GM12872 (cell line): ENCODE results near the gene ADGRG1.

Source experiments
- CTCF ChIP-seq: IDR thresholded peaks from 3 replicates; pipeline ENCODE4 v1.5.1; 2011; ENCODE audit warnings: low read depth, mild to moderate bottlenecking, low read length, moderate library complexity; ENCODE audit not compliant: insufficient read depth

Gene ADGRG1

DNA sequence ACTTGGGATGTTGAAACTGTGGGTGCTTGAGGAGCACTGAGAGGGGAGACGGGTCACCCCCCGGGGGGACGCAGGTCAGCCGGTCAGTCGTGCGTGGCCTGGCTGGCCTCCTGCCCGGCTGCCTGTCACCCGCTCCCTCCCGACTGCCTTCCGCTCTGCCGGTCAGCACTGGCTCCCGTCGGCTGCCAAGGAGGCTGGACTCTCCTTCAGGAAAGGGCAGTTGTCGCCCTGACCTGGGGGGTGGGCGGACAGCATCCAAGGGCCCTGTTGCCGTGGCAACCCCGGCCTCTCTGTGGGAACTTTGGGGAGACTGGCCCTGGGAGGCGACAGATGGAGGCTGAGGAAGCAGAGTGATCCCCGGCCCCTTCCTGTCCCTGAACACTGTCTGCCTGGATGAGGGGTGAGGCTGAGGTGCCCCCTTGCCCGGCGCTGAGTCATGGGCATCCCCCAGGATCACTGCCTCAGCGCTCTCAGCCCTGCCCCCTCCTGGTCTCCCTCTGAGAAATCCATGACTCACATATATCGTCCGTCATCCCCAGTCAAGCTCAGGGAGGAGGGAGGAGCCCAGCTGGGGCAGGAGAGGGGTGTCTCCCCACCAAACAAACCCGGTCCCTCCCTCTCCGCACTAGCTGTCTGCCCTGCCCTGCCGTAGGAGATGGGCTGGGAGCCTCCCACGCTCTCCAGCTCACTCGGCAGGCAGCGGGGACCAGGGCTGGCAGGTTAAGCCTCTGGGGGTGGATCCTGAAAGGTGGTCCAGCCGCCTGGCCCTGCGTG lies at the start of gene ADGRG1:
Gene ADGRG1 (plus strand): TSS at position 623 of the 774 bp plus-strand sequence. CDS start 21,658 bp downstream, outside the sequence.
- no peak for TF ChIP-seq CTCF

DNA sequence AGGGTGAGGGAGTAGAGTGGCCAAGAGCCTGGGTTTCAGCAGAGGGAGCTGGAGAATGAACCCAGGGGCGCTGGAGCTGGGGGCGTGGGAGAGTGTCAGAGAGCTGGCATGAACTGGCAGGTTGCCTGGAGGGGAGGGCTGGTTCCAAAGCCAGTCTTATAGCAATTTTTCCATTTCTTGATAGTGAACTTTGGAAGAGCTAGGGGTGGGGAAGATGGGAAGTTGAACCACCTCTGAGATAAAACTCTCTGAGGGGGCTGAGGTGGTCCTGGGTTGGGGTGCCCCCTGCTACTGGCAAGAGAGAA lies 49.1 kb upstream of the ADGRG1 start:
- no peak for TF ChIP-seq CTCF

- no peak for TF ChIP-seq CTCF
These were observed 43.3 kb upstream of the ADGRG1 start for GRCh38 chr16:57585051-57585687.

DNA sequence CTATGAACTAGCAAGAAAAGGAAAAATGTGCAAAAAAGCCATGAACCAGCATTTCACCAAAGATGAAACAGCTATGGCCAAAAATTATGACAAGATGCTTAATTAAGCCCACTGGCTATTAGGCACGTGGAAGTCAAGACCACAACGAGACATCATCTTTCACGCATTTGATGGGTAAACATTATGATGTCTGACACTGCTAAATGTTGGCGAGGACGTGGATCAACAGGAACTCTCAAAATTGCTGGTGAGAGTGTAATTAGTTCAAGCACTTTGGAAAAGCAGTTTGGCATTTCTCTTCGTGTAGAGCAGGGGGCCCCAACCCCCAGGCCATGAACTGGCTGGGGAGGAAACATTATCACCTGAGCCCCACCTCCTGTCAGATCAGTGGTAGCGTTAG lies 39.6 kb upstream of the ADGRG1 start:
- TF ChIP-seq CTCF, result no peak

DNA sequence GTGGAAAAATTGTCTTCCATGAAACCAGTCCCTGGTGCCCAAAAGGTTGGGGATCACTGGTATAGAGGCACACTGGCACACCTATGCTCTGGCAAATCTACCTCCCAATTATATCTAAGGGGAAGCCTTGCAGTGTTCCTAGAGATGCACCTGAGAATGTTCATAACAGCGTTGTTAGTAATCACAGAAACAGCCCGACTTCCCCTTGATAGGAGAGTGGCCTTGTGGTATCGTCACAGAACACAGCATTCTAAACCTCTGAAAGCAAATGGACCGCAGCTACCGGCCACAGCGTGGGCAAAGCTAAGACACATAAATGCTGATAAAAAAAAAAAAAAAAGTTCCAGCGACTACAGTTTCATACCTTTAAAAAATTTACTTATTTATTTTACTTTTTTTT lies 39.1 kb upstream of the ADGRG1 start:
- no peak for TF ChIP-seq CTCF

GRCh38 chr16:57590654-57591085 lies 37.8 kb upstream of the ADGRG1 start:
- no peak for TF ChIP-seq CTCF

GRCh38 chr16:57591086-57591869 lies 37.2 kb upstream of the ADGRG1 start:
- peak; percentile 97 for TF ChIP-seq CTCF
